CD4-positive, alpha-beta T cell (primary cell): Measurements from ENCODE around the gene S100B. TPM values are rescaled to one million over a fixed set of nuclear protein-coding genes. Genes with fewer than 3 reads are reported as not detected.
A peak's percentile ranks its signal among the peaks of the same experiment; 100 is the strongest.

Experiments used
- ATAC-seq: fragments of 200-7000 bp; cut with Tn5 transposase; one replicate; pipeline ENCODE4 v1.10.0; 2022; ENCODE audit warnings: mild to moderate bottlenecking; ENCODE audit not compliant: poor library complexity
- CTCF ChIA-PET: fragments of 350-600 bp; sonication (Branson Sonifier 250); formaldehyde crosslinking; loops from one replicate; lab custom pipeline; 2021; ENCODE audit warnings: antibody characterized with exemption, inconsistent platforms; lab: Charles Lee
- POLR2A ChIA-PET: fragments of 350-600 bp; sonication (Branson Sonifier 250); formaldehyde crosslinking; loops from one replicate; lab custom pipeline; 2021; ENCODE audit warnings: antibody characterized with exemption, inconsistent platforms; lab: Charles Lee
- DNase-seq, 14 experiments: peaks; one replicate each; pipeline ENCODE4 v3.0.0-alpha.2; 2013 to 2020; ENCODE audit warnings: mixed read lengths in 2 of 14
- H3K27ac ChIP-seq, 2 donors: one replicate each; pipeline versions ENCODE4 v1.5.1 to v1.7.0; 2013; ENCODE audit warnings: low read length in 2 of 2, low read depth in 1 of 2, mild to moderate bottlenecking in 1 of 2
- H3K27me3 ChIP-seq, 2 experiments: 1 replicate in 1 of 2; 2 replicates in 1 of 2; pipeline versions ENCODE4 v1.6.1 to v1.7.0; 2013; ENCODE audit warnings: low read length in 2 of 2, control low read depth in 1 of 2, mild to moderate bottlenecking in 1 of 2, moderate library complexity in 1 of 2; ENCODE audit not compliant: insufficient read depth in 2 of 2, control insufficient read depth in 1 of 2
- H3K36me3 ChIP-seq: one replicate; pipeline ENCODE4 v1.6.1; 2013; ENCODE audit warnings: low read length, control low read depth; ENCODE audit not compliant: insufficient read depth
- H3K4me1 ChIP-seq: one replicate; pipeline ENCODE4 v1.6.1; 2013; ENCODE audit warnings: low read length, control low read depth; ENCODE audit not compliant: insufficient read depth
- H3K4me3 ChIP-seq: one replicate; pipeline ENCODE4 v1.5.1; 2013; ENCODE audit warnings: mild to moderate bottlenecking, low read length, moderate library complexity
- H3K9me3 ChIP-seq, 2 experiments: 1 replicate in 1 of 2; 2 replicates in 1 of 2; pipeline versions ENCODE4 v1.6.1 to v1.7.0; 2013; ENCODE audit warnings: low read length in 2 of 2, mild to moderate bottlenecking in 2 of 2, control low read depth in 1 of 2, moderate library complexity in 1 of 2; ENCODE audit not compliant: control insufficient read depth in 1 of 2, insufficient read depth in 1 of 2
- H3K27ac Mint-ChIP-seq: one replicate; pipeline ENCODE4 v1.8.0; 2020; ENCODE audit warnings: mixed read lengths
- H3K27me3 Mint-ChIP-seq: one replicate; pipeline ENCODE4 v1.8.0; 2021; ENCODE audit warnings: mixed read lengths
- H3K36me3 Mint-ChIP-seq: one replicate; pipeline ENCODE4 v1.8.0; 2021; ENCODE audit warnings: low read depth, mixed read lengths
- H3K4me1 Mint-ChIP-seq: one replicate; pipeline ENCODE4 v1.8.0; 2021; ENCODE audit warnings: low read depth, mixed read lengths
- H3K4me3 Mint-ChIP-seq: one replicate; pipeline ENCODE4 v1.8.0; 2020; ENCODE audit warnings: mild to moderate bottlenecking, mixed read lengths
- H3K9me3 Mint-ChIP-seq: one replicate; pipeline ENCODE4 v1.8.0; 2020; ENCODE audit warnings: mixed read lengths
- intact Hi-C, 2 experiments: fragments of 100-400 bp; cut with DNase I in 1 of 2; cut with micrococcal nuclease in 1 of 2; formaldehyde crosslinking; loops; one replicate each; pipeline versions ENCODE4 v1.15.1 to v1.9.0; 2023 to 2025; cut with DNase I, micrococcal nuclease
- total RNA-seq, 174 experiments: library from RNA in 2 of 174; stranded (reverse) in 2 of 174; gene quantifications; one replicate each; pipeline ENCODE4 v1.2.3 and lab custom pipeline; 2021 to 2026
- TF ChIP-seq, protein P1 (sequence below): fragments of 200-600 bp; IDR thresholded peaks from one replicate; pipeline ENCODE4 v1.8.0; 2022; ENCODE audit warnings: antibody characterized with exemption, mild to moderate bottlenecking

S100B gene
- total RNA-seq, 2 experiments from 2014 or later = 0.47 to 0.52 TPM

DNA sequence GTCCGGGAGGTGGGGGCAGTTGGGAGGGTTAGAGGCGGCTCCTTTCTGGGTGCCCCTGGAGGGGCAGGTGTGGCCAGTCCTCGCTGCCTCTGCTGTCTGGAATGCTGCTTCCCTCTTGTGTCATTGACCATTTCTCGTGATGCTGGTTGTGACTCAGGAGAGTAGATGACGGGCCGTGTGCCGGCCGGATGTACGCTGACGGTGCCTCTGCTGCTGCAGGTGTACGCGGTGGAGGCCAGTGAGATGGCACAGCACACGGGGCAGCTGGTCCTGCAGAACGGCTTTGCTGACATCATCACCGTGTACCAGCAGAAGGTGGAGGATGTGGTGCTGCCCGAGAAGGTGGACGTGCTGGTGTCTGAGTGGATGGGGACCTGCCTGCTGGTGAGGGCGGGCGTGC lies 44.5 kb upstream of the S100B start:
- DNase-seq = no peak

DNA sequence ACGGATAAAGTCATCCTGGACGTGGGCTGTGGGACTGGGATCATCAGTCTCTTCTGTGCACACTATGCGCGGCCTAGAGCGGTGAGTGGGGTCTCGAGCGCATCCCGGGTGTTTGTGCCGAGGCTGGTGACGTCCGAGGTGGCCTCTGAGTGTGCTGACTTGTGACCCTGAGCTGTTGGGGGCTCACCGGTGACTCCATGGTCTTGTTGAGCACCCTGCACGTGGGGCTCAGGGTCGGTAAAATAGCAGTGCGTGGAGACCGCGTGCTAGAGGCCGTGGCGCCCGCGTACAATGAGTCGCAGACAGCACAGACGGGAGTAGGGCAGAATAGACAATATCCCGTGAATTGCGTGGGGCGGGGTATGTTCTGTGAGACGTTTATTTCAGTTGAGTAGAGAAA lies 43.7 kb upstream of the S100B start:
- intact Hi-C loops = no loop called here
- H3K27me3 ChIP-seq = no peaks in the 10 kb centered on the region
- H3K4me1 ChIP-seq = peaks cover 28% of the 10 kb centered on the region
- Mint-ChIP-seq H3K9me3 (no peaks in the 10 kb centered on the region), H3K4me1 (peaks cover 52% of the 10 kb centered on the region), H3K36me3 (peaks cover 99% of the 10 kb centered on the region), H3K27me3 (no peaks in the 10 kb centered on the region), H3K4me3 (no peak overlapping the region), H3K27ac (no peak overlapping the region)
- no peak overlapping the region for H3K27ac ChIP-seq
- no peak for DNase-seq
- CTCF ChIA-PET = no interaction called here
- peaks cover 99% of the 10 kb centered on the region for H3K36me3 ChIP-seq
- no peak for ATAC-seq
- no peak overlapping the region for H3K4me3 ChIP-seq
- TF ChIP-seq, protein P1, sequence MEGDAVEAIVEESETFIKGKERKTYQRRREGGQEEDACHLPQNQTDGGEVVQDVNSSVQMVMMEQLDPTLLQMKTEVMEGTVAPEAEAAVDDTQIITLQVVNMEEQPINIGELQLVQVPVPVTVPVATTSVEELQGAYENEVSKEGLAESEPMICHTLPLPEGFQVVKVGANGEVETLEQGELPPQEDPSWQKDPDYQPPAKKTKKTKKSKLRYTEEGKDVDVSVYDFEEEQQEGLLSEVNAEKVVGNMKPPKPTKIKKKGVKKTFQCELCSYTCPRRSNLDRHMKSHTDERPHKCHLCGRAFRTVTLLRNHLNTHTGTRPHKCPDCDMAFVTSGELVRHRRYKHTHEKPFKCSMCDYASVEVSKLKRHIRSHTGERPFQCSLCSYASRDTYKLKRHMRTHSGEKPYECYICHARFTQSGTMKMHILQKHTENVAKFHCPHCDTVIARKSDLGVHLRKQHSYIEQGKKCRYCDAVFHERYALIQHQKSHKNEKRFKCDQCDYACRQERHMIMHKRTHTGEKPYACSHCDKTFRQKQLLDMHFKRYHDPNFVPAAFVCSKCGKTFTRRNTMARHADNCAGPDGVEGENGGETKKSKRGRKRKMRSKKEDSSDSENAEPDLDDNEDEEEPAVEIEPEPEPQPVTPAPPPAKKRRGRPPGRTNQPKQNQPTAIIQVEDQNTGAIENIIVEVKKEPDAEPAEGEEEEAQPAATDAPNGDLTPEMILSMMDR = no peak
- POLR2A ChIA-PET = no interaction called here
- peaks cover 0 to 3% of the 10 kb centered on the region in 2 experiments for H3K9me3 ChIP-seq

More for the DNA sequence above, 44.5 kb upstream of the S100B start:
- Histone ChIP-seq H3K36me3 (peaks cover 99% of the 10 kb centered on the region), H3K27me3 (no peaks in the 10 kb centered on the region), H3K4me3 (no peak overlapping the region), H3K27ac (no peak overlapping the region), H3K9me3 (peaks cover 3 to 7% of the 10 kb centered on the region in 2 experiments), H3K4me1 (peaks cover 28% of the 10 kb centered on the region)
- Mint-ChIP-seq H3K9me3 (peaks cover 2% of the 10 kb centered on the region), H3K27me3 (no peaks in the 10 kb centered on the region), H3K36me3 (peaks cover 99% of the 10 kb centered on the region), H3K4me3 (no peak overlapping the region), H3K27ac (peak overlapping the region; percentile 59), H3K4me1 (peaks cover 52% of the 10 kb centered on the region)
- intact Hi-C loops = no loop called here
- CTCF ChIA-PET = no interaction called here
- TF ChIP-seq, protein P1 = no peak
- POLR2A ChIA-PET = no interaction called here
- ATAC-seq = no peak

DNA sequence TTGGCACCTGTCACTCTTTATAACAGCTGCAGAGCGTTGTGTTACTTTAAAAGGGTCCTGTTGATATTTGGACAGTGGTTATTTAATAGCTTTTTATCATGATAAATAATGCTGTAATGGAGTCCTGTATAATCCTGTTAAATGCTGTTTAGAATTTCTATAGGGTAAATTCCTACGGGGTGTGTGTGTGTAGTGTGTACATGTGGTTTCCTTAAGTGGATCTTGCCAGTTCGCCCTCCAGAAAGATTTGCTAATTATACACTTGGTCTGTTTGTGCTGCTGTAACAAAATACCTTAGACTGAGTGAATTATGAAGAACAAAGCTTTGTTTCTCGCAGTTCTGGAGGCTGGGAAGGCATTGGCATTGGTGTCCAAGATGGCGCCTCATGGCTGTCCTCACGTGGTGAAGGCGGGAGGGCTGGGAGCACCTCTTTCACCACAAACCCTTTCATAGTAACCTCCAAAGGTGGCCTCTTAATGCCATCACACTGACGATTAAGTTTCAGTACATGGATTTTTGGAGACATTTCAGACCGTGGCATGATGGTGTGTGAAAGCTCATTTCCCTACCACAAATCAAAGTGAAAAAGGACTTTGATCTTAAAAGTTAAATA lies 41.8 kb upstream of the S100B start:
- H3K4me3 Mint-ChIP-seq = peak overlapping the region; percentile 38
- Histone ChIP-seq H3K36me3 (peaks cover 97% of the 10 kb centered on the region), H3K9me3 (no peaks in the 10 kb centered on the region), H3K27me3 (no peaks in the 10 kb centered on the region), H3K4me1 (peaks cover 31% of the 10 kb centered on the region), H3K4me3 (no peak overlapping the region), H3K27ac (no peak overlapping the region)
- no peaks in the 10 kb centered on the region for H3K27me3 Mint-ChIP-seq
- H3K9me3 Mint-ChIP-seq = no peaks in the 10 kb centered on the region
- CTCF ChIA-PET = interaction anchor here (0.8 kb wide), 1 partner anchor 10 kb away, joined by 3 read pairs; no protein-coding TSS in a partner anchor
- H3K27ac Mint-ChIP-seq = peak overlapping the region; percentile 66
- peaks cover 53% of the 10 kb centered on the region for H3K4me1 Mint-ChIP-seq
- POLR2A ChIA-PET = interaction anchor here (0.8 to 1.7 kb wide), 4 partner anchors 10 to 115 kb away, joined by 3 to 10 read pairs (median 4); partner anchors contain the start of gene PRMT2
- peaks cover 98% of the 10 kb centered on the region for H3K36me3 Mint-ChIP-seq
- intact Hi-C loops = no loop called here
- DNase-seq (no peak), ATAC-seq (no peak)
- TF ChIP-seq, protein P1 = no peak
